Stimulated activated CD8-positive, alpha-beta memory T cell treated with anti-CD3 and anti-CD28 coated beads, Interleukin-15, amount 100 ng/mL, for 1 hour (primary cell): ENCODE measurements around the gene SNAPC1.
A peak's percentile ranks its signal among the peaks of the same experiment; 100 is the strongest.
"Not testable (repeated sequence)": the region's sequence is repeated elsewhere in the genome, so short reads cannot be mapped to it uniquely, and the experiment has no call there.

Experiments used
- DNase-seq: peaks from one replicate; pipeline ENCODE4 v3.0.0-alpha.2; 2020; ENCODE audit warnings: low read depth

SNAPC1 gene, protein sequence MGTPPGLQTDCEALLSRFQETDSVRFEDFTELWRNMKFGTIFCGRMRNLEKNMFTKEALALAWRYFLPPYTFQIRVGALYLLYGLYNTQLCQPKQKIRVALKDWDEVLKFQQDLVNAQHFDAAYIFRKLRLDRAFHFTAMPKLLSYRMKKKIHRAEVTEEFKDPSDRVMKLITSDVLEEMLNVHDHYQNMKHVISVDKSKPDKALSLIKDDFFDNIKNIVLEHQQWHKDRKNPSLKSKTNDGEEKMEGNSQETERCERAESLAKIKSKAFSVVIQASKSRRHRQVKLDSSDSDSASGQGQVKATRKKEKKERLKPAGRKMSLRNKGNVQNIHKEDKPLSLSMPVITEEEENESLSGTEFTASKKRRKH

GRCh38 chr14:61761959-61762786 lies at the start of gene SNAPC1:
SNAPC1 (plus strand) TSS chr14:61762420; CDS start chr14:61762461, 41 bp downstream.
- peak; percentile 96 for DNase-seq

DNA sequence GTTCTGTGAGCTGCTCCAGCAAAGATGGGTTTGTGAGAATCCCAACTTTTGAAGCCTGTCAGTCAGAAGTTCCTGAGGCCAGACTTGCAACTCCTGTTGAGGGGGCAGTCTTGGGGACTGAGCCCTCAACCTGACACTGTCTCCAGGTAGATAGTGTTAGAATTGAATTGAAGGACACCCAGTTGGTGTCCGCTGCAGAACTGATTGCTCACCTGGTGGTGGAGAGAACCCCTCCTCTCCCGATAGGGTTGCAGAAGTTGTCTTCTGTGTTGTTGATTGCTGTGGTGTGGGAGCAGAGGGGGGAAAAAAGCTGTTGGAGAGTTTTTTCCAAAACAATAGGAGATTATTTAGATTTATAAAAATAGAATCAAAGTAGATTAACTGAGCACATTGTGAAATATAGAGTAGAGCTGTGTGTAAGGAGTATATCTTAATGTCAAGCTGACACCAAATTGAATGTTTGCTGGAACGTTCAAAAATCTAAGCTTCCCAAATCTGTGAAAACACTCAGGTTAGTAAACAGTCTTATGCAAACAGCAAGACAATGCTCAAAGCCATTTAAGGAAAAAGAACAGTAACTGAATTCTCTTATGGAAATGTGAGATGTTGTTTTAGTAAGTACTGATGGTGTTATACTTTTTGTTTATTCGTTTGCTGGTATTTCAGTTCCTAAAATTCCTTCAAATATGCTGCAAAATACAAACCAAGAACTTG lies 48.3 kb upstream of the SNAPC1 start:
- no peak for DNase-seq

DNA sequence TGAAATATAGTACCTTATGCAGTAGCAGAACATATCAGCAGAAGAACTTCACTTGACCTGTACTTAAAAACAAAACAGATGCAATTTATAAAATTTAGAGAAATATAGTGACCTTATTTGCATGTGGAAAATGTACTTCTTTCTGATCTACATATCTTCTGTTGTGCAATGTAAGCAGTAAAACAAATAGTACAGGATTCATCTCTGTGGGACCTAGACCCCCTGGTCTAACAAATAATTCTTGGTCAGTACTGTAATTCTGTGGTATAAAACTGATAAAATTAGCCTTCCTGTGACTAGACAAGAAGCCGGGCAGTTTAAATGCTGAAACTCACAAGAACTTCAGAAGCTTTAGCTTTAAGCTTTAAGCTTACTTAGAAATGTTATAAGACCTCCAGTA lies 45.3 kb upstream of the SNAPC1 start:
- DNase-seq: no peak

DNA sequence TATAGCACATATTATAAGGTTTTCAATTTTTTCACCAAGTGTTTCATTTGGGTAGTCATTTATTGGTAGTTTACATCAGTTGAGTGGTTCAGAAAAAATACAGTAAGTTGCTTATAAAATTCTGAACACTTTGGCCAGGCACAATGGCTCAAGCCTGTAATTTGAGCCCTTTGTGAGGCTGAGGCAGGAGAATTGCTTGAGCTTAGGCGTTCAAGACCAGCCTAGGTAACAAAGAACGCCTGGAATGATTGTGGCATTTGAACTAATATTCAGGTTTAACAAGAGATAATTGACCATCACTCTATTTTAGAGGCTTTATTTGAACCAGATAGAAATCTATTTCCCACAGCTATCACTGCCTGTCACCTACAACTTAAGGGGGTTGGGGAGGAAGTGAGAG lies 44.2 kb upstream of the SNAPC1 start:
- DNase-seq: no peak

DNA sequence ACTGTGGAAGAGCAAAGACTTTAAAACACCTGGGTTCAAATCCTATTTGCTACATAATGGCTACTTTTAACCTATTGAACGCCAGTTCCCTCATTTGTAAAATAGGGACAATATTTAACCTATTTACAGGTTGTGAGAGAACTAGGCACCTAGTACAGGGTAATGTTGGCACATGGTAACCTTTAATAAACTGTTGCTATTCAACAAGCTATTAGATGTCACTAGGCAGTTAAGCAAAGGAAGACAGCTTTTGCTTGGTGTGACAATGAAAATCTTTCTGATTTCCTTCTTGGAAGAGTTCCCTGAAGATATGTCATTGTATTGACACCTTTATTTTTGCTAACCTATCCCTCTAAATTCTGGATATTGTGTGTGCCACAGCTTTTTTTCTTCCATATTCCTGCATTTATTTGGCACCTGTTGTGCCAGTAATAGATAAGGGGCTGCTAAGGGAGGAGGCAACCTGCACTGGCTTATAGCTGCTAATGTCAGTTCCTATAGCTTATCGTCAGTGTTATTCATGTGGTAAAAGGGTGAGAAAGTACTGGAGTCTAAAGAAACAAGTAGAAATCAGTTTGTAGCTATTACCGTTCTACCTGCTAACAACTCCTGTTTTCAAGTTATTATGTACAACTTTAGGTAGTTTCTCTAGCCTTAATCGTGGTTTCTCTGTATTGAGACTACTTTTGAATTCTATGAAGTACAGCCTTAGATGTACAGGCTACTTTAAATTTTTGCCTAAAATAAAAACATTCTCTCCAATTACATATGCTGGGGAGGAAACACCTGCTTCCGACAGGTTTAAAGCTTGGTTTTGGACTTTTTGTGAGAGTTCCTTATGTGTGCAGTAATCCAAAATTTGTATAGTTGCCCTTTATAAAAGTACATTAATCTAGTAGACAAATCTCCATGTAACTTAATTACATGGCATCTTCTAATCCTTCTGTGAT lies 42.6 kb upstream of the SNAPC1 start:
- DNase-seq: no peak

DNA sequence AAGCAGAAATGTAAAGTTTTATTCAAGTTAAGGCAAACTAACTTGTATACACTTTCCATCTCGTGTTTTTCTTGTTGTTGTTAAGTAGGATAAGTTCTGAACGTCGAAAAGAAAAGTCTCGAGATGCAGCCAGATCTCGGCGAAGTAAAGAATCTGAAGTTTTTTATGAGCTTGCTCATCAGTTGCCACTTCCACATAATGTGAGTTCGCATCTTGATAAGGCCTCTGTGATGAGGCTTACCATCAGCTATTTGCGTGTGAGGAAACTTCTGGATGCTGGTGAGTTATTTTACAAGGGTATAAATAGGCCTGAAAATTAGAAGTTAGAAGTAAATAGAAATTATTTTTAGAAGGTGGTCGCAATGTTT lies 41.9 kb upstream of the SNAPC1 start:
- no peak for DNase-seq

DNA sequence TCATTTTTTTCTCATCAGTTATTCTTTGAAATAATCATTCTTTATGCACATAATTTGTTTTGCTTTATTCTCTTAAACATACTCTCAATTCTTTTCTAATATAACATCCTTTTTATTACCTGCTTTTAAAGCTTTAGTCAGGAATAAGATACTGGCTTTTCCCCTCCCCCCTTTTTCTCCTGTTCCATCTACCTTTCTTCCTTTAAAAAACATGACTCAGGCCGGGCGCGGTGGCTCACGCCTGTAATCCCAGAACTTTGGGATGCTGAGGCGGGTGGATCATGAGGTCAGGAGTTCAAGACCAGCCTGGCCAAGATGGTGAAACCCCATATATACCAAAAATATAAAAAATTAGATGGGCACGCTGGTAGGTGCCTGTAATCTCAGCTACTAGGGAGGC lies 41.5 kb upstream of the SNAPC1 start:
- DNase-seq: no peak

- no peak for DNase-seq
Observed at GRCh38 chr14:61724133-61724532, 38.1 kb upstream of the SNAPC1 start.

- DNase-seq: no peak
Observed at GRCh38 chr14:61726778-61727658, 35.2 kb upstream of the SNAPC1 start.

- DNase-seq: no peak
Observed at GRCh38 chr14:61730756-61731373, 31.4 kb upstream of the SNAPC1 start.

GRCh38 chr14:61733972-61734371 lies 28.2 kb upstream of the SNAPC1 start:
- DNase-seq: no peak

DNA sequence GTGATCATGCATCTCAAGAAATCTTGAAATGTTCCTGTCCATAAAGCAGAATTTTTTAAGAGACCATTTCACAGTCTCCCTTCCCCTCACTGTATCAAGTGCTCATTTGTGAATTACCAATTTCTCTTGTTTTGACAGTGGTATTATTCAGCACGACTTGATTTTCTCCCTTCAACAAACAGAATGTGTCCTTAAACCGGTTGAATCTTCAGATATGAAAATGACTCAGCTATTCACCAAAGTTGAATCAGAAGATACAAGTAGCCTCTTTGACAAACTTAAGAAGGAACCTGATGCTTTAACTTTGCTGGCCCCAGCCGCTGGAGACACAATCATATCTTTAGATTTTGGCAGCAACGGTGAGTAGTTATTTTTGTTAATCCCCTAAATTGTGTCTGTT lies 25.5 kb upstream of the SNAPC1 start:
- no peak for DNase-seq

- DNase-seq: no peak
Observed at GRCh38 chr14:61737915-61738314, 24.3 kb upstream of the SNAPC1 start.

DNA sequence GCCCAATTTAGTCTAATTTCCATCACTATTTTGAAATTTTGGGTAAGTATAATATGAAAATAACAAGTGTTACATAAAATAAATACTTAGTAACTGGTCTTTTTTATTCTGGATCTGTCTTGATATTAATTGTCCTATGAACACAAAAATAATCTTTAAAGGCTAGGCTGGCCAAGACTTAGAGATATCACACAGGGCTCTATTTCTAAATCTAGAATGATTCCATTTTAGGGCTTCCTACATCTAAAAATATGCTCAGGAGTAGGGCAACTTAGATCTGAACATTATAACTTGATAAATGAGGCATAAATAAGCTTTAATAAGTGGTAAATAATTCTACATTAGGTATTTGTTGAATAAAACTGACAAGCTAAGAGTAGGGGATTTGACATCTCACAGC lies 23.1 kb upstream of the SNAPC1 start:
- DNase-seq: no peak

DNA sequence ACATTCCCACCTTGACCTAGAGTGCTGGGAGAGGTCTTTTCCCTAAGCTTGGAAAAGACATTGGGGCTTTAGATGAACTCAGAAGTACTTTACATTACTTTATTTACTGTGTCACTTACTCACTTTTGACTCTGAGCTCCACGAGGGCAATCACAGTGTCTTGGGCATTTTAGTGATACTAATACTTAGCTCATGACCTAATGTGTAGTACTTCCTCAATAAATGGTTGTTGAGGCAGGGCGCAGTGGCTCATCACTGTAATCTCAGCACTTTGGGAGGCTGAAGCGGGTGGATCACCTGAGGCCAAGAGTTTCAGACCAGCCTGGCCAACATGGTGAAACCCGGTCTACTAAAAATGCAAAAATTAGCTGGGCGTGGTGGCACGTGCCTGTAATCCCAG lies 19.8 kb upstream of the SNAPC1 start:
- DNase-seq: no peak

DNA sequence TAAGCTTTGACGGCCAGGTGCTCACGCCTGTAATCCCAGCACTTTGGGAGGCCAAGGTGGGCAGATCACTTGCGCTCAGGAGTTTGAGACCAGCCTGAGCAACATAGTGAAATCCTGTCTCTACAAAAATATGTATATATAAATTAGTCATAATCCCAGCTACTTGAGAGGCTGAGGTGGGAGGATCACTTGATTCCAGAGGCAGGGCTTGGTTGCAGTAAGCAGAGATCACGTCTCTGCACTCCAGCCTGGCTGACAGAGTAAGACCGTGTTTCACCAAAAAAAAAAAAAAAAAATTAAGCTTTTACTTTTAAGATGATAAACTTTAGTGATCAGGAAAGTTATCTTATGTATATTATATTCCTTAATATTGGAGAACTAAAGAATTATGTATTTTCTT lies 18.0 kb upstream of the SNAPC1 start:
- DNase-seq: no peak

DNA sequence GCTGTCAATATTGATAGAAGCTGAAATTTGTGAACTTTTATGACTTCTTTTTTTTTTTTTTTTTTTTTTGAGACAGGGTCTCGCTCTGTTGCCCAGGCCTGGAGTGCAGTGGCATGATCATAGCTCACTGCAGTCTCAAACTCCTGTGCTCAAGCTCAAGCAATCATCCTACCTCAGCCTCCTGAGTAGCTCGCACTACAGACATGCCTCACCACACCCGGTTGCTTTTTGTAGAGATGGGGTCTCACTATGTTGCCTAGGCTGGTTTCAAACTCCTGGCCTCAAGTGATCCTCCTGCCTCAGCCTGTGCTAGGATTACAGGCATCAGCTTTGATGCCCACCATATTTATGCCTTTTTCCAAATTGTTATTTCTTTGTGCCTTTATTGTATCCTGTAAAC lies 15.9 kb upstream of the SNAPC1 start:
- not testable (repeated sequence) for DNase-seq

DNA sequence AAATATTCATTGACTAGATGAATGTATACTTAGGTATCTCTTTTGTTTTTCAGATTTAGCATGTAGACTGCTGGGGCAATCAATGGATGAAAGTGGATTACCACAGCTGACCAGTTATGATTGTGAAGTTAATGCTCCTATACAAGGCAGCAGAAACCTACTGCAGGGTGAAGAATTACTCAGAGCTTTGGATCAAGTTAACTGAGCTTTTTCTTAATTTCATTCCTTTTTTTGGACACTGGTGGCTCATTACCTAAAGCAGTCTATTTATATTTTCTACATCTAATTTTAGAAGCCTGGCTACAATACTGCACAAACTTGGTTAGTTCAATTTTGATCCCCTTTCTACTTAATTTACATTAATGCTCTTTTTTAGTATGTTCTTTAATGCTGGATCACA lies 15.3 kb upstream of the SNAPC1 start:
- DNase-seq: no peak

DNA sequence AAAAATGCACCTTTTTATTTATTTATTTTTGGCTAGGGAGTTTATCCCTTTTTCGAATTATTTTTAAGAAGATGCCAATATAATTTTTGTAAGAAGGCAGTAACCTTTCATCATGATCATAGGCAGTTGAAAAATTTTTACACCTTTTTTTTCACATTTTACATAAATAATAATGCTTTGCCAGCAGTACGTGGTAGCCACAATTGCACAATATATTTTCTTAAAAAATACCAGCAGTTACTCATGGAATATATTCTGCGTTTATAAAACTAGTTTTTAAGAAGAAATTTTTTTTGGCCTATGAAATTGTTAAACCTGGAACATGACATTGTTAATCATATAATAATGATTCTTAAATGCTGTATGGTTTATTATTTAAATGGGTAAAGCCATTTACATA lies 14.9 kb upstream of the SNAPC1 start:
- DNase-seq: no peak

GRCh38 chr14:61749264-61749663 lies 13.0 kb upstream of the SNAPC1 start:
- no peak for DNase-seq
